GM18907 (cell line): ENCODE results near the gene PPP1R12C.
A peak's percentile ranks its signal among the peaks of the same experiment; 100 is the strongest.

Experiments used
- ATAC-seq: cut with Tn5 transposase; IDR thresholded peaks from one replicate; pipeline ENCODE4 v1.9.1; 2021; ENCODE audit warnings: mild to moderate bottlenecking, moderate library complexity; ENCODE audit not compliant: unreplicated experiment

Gene PPP1R12C

DNA sequence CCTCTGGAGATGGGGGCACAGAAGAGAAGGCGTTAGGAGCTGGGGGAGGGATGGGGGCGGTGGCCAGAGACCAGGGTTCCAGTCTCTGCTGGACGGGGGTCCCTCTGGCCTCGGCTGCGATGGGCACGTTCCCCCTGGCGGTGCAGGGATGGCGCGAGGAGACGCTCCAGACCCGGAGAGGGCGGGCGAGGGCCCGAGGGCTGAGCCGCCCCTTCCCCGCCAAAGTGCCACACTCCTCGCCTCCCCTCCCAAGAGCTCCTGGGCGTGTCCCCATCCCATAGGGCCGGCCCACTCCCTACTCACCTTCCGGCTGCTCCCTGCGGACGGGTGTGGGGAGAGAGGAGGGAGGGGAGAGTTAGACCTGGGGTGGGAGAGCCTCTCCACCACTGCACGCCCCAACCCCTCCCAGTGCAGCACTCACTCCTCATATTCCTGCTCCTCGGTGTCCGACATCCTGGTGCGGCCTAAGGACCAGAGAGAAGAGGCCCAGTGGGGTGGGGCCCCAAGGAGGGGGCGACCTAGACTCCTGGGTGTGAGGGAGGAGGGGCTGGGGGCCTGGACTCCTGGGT, 29.4 kb upstream of the PPP1R12C start:
- ATAC-seq = no peak

DNA sequence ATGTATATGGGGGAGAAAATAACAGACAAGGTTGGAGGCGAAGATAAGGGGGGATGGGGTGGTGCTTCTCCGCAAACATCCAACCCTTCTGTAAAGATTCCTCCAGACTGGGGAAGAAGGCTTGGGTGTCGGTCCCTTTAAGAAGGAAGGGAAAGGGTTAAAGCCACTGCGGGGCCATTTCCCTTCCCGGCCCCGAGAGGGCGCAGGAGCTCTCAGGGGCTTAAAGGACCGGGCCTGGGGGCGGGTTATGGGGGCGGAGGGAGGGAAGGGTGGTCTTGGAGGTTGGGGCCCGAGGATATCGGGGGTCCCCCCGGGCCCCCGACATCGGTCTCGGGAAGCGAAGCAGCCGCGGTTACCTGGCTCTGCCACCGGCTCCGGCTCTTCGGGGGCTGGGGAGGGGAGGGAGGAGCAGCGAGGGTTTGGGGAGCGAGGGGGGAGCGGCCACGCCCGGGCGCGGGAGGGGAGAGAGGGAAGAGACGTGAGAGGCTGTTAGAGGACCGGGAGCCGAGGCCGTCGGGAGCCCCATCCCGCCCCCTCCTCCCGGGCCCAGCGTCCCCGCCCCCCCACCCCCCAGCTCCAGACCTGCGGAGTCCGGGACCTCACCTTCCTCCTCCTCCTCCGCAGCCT, 28.8 kb upstream of the PPP1R12C start:
- no peak for ATAC-seq

DNA sequence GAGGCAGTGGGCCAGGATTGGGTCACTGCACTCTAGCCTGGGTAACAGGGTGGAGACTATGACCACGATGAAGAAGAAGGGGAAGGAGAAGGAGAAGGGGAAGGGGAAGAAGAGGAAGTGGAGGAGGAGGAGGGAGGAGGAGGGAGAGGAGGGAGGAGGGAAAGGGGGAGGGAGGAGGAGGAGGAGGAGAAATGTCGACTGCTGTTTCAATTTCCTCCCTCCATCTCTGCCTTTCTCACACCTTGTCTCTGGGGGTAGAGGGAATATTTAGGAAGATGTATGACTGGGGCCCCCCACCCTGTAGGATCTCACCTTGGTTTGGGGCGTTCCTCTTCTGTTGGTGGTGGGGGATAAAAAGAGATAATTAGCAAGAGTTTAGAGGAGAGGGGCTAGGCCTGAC, 27.8 kb upstream of the PPP1R12C start:
- ATAC-seq = no peak

DNA sequence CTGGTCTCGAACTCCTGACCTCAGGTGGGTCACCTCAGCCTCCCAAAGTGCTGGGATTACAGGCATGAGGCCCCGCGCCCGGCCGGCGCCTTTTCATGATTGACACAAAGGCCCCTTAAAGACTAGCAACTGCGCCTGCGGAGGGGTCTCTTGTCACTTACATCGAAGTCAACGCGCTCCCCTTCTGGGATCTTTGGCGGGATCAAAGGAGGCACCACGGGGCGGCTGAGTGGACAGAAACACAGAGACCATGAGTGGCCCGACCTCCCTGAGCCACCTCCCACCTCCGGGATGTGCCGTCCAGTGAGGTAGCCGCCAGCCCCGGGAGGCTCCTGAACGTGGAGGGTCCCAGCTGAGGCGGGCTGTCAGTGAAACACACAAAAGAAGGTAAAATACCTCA, 24.3 kb upstream of the PPP1R12C start:
- no peak for ATAC-seq

DNA sequence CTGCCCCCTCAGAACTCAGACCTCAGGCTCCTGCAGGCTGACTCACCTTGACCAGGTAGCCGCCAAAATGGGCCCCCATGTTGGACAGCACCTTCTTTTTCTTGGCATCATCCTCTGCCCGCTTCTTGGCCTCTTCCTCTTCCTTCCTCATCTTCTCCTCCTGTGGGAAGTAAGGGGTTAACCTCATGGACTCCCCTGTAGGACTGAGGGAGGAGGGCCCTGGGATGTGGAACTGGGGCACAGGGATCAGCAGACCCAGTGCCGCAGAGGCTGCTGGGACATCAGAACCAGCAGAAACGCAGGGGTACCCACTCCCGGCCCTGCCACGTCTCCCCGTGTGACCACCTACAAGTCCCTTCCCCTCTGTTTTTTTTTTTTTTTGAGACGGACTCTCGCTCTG, 20.5 kb upstream of the PPP1R12C start:
- no peak for ATAC-seq

DNA sequence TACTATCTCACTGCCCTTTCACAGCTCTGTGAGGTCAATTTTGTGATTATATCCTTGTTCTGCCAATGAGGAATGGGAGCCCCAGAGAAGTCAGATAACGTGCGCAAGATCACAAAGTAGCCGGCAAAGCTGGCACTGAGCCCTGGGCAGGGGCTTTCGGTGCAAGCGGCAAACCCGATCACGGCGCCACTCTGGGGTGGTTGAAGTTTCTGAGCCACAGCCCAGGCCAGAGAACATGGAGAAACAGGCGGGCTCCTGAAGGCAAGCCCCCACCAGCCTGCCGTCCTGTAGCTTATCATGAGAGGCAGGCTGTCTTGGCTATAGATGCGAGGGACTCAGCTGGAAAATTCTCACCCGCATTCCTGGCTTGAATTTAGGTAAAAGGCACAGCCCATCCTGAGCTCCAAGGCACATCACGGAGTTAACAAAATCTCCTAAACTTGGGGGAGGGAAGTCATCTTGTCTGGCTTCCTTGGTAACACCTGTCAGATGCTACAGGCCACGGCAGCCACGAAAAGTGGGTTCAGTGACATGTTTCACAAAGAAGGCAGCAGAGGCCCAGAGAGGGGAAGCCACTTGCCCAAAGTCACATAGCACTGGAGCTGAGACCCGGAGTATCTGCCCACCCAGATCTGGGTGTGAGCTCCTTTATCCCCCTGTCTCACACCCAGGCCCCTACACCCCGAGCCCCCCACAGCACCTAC, 19.1 kb upstream of the PPP1R12C start:
- no peak for ATAC-seq

DNA sequence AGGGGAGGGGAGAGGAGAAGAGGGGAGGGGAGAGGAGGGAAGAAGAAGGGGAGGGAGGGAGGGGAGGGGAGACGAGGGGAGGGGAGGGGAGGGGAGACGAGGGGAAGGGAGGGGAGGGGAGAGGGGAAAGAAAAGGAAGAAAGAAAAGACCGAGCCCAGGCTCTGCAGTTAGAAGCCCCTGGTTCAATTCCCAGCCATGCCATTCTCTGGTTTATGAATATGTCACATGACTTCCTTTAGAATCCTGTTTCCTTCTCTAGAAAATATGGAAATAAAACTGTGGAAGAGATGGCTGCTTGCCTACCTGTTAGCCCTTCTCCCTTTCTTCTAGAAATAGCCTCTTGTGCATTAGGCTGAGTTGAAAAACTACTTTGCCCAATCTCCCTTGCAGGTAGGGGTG, 17.3 kb upstream of the PPP1R12C start:
- ATAC-seq = no peak

DNA sequence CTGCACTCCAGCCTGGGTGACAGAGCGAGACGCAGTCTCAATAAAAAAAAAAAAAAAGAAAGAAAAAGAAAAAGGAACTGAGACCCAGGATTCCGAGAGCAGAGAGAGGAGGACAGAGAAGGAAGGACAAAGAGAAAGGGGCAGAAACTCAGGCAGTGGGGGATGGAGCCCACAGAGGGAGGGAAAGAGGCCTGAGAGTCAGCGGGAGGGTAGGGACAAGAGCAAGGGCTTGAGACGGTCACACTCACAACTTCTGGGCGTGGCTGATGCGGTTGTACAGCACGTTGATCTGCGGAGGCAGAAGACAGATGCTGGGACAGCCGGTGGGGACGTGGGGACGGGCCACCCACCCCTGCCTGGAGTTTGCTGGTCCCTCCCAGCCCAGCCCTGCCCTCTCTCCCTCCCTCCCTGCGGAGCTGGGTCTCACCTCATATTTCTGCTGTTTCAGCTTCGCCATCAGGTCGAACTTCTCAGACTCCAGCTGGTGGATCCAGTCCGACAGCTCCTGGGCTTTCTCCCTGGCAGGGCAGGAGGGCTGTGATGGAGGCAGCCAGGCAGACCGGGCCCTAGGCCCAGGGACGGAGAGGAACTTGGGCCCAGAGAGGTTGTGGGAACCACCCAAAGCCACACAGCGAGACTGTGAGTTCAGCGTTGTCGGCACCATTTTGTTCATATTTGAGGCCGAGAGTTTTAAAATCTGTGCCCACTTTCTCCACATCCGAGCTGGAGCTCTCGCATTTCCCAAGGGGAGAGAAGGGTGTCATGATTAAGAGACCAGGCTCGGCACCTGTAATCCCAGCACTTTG, 16.4 kb upstream of the PPP1R12C start:
- ATAC-seq = no peak

DNA sequence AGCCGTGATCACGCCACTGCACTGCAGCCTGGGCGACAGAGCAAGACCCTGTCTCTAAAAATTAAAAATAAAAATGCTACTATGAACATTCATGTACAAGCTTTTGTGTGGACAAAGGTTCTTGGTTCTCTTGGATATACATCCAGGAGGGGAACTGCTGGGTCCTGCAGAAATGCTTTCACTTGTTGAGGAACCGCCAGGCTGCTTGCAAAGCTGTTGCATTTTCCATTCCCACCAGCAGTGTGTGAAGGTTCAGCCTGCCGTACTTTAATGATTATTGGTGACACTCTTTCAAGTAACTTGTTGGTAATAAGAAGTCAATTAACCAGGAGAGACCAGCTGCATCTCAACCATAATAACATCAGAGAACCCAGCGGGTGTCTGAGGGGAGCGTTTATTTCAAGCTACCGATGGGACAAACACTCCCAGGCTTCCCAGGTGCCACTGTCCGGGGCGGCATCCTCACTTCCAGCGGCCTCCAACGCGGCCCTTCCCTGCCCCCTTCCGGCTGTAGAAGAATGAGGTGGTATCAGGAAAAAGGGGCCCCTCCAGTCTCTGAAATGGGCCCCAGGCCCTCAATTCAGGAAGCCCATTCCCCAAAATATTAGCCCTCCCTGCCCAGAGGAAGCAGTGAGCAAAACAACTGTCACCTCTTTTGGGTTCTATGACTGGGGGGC, 15.2 kb upstream of the PPP1R12C start:
- ATAC-seq = no peak

DNA sequence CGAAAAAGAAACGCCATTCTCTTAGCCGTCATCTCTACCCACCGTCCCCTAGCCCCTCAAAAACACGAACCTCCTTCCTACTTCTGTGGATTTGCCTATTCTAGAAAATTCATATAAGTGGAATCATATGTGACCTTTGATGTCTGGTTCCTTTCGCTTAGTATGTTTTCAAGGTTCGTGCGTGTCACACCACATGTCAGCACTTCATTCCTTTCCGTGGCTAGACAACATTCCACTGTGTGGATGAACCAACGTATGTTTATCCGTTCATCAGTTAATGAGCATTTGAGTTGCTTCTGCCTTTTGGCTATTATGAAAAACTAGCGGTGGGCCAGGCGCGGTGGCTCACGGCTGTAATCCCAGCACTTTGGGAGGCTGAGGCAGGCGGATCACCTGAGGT, 14.0 kb upstream of the PPP1R12C start:
- no peak for ATAC-seq

DNA sequence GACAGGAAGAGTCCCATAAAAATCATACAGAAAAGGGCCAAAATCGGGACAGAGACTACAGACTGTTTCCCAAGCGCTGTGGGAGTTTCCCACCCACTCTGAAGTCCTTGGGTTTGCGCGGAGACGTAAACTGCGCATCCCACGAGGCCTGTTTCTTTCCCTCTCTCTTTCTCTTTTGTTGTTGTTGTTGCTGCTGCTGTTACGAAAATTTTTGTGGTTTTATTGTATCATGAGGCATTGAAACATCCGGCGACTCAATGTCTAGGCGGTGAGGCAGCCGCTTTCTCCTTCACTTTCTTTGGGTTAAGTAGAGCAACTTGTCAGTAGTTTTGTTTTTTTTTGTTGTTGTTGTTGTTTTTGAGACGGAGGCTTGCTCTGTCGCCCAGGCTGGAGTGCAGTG, 1.6 kb upstream of the PPP1R12C start:
- no peak for ATAC-seq

DNA sequence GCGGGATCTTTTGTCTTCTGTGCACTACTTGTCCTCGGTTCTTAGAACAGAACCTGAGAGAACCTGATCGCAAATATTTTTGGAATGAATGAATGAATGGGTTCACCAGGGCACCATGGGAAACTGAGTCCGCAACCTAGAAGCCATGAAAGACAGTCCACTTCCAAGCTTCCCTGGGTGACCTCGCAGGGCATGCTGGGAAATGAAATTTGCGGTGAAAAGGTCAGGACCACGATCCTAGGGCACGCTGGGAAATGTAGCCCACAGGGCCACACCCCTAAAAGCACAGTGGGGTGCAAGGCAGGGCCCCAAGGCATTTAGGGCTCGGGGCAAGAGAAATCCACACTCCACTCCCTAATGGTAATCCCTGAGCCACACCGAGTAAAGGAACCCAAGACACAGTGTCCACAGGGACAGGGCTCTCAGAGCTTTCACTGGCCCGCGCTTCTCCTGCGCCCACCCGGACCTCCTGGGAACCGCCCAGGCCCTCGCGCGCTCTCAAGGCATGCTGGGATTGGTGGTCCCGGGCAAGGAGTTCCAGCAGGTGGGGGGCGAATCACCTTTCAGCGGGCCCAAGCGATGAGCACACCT, 1.1 kb upstream of the PPP1R12C start:
- no peak for ATAC-seq

DNA sequence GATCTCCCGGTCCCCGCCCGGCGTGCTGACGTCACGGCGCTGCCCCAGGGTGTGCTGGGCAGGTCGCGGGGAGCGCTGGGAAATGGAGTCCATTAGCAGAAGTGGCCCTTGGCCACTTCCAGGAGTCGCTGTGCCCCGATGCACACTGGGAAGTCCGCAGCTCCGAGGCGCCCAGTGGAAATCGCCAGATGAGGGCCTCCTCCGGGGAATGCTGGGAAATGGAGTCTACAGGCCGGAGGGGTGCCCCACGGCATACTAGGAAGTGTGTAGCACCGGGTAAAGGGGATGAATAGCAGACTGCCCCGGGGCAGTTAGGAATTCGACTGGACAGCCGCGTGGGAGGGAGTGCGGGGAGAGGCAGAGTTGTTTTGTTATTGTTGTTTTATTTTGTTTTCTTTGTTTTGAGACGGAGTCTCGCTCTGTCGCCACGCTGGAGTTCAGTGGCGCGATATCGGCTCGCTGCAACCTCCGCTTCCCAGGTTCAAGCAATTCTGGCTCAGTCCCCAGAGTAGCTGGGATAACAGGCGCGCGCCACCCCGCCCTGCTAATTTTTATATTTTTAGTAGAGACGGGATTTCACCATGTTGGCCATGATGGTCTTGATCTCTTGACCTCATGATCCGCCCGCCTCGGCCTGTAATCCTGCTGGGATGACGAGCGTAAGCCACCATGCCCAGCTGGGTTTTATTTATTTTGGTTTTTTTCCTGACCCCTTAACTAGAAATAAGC, 390 bp upstream of the PPP1R12C start:
- ATAC-seq = peak; percentile 83

DNA sequence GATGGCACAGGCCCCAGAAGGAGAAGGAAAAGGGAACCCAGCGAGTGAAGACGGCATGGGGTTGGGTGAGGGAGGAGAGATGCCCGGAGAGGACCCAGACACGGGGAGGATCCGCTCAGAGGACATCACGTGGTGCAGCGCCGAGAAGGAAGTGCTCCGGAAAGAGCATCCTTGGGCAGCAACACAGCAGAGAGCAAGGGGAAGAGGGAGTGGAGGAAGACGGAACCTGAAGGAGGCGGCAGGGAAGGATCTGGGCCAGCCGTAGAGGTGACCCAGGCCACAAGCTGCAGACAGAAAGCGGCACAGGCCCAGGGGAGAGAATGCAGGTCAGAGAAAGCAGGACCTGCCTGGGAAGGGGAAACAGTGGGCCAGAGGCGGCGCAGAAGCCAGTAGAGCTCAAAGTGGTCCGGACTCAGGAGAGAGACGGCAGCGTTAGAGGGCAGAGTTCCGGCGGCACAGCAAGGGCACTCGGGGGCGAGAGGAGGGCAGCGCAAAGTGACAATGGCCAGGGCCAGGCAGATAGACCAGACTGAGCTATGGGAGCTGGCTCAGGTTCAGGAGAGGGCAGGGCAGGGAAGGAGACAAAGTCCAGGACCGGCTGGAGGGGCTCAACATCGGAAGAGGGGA, 1.1 kb downstream of the PPP1R12C start:
- no peak for ATAC-seq

DNA sequence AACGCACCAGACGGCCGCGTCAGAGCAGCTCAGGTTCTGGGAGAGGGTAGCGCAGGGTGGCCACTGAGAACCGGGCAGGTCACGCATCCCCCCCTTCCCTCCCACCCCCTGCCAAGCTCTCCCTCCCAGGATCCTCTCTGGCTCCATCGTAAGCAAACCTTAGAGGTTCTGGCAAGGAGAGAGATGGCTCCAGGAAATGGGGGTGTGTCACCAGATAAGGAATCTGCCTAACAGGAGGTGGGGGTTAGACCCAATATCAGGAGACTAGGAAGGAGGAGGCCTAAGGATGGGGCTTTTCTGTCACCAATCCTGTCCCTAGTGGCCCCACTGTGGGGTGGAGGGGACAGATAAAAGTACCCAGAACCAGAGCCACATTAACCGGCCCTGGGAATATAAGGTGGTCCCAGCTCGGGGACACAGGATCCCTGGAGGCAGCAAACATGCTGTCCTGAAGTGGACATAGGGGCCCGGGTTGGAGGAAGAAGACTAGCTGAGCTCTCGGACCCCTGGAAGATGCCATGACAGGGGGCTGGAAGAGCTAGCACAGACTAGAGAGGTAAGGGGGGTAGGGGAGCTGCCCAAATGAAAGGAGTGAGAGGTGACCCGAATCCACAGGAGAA, 1.9 kb downstream of the PPP1R12C start:
- ATAC-seq = no peak

DNA sequence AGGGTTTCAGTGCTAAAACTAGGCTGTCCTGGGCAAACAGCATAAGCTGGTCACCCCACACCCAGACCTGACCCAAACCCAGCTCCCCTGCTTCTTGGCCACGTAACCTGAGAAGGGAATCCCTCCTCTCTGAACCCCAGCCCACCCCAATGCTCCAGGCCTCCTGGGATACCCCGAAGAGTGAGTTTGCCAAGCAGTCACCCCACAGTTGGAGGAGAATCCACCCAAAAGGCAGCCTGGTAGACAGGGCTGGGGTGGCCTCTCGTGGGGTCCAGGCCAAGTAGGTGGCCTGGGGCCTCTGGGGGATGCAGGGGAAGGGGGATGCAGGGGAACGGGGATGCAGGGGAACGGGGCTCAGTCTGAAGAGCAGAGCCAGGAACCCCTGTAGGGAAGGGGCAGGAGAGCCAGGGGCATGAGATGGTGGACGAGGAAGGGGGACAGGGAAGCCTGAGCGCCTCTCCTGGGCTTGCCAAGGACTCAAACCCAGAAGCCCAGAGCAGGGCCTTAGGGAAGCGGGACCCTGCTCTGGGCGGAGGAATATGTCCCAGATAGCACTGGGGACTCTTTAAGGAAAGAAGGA, 2.8 kb downstream of the PPP1R12C start:
- no peak for ATAC-seq

DNA sequence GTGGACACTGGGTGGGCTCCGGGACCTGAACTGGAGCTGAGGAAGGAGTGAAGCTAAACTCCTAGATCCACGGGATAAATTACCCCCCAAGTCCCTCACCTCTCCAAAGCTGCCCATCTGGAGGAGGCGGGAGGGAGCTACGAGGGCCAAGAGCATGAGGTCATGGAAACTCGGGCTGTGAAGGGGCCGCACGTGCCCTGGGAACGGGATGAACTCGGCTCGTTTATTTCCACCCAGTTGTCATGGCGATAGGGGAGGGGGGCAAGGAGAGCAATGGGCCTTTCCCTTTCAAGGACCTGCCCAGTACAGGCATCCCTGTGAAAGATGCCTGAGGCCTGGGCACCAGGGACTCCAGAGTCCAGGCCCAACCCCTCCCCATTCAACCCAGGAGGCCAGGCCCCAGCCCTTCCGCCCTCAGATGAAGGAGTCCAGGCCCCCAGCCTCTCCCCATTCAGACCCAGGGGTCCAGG, 3.8 kb downstream of the PPP1R12C start:
- no peak for ATAC-seq

DNA sequence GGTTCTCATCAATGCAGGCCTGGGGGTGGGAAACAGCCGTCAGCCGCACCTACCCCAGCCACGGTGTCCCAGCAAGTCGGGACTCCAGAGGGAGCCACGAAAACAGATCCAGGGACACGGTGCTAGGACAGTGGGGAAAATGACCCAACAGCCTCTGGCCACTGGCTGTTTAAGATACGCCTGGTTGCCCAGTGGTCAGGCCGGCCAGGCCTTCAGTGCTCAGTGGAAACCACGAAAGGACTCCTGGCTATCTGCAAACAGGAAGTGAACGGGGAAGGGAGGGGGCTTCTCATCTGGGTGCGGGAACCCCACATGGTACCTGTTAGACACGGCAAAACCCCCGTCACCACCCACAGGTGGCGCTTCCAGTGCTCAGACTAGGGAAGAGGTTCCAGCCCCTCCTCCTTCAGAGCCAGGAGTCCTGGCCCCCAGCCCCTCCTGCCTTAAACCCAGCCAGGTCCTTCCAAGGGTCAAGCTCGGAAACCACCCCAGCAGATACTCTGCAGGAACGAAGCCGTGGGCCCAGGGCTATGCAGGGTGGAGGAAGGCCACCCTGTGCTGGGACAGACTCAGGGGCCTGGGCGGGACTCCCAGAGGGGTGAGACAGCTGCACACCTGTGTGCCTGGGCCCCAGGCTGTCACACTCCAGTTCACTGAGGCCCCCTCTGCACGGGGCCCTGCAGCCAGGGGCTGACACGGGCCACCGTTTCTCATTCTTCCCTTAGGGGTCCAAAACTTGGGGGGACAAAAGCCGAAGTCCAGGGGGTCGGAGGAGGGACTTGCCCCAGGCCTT, 4.5 kb downstream of the PPP1R12C start:
- ATAC-seq = no peak
